GM19452 (cell line): ENCODE measurements around the gene MYLK.

Experiments used
- ATAC-seq: cut with Tn5 transposase; IDR thresholded peaks from one replicate; pipeline ENCODE4 v1.9.1; 2021; ENCODE audit not compliant: unreplicated experiment

MYLK gene

DNA sequence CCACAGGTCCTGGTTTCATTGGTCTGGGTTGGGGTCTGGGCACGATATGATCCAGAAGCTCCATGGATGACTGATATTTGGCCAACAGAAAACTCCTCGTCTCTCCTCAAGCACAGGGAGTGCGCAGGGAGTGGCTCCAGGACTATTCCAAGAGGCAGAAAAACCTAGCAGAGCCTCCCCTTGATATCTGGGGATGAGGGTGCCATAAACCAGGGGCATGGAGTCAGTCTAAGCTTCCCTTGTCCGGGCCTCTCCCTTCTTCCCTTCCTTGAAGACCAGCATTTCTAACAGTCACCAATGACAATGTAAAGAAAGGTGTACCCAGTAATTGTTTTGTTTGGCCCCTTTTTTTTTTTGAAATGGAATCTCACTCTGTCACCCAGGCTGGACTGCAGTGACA, 199.9 kb downstream of the MYLK start:
- ATAC-seq, result no peak

DNA sequence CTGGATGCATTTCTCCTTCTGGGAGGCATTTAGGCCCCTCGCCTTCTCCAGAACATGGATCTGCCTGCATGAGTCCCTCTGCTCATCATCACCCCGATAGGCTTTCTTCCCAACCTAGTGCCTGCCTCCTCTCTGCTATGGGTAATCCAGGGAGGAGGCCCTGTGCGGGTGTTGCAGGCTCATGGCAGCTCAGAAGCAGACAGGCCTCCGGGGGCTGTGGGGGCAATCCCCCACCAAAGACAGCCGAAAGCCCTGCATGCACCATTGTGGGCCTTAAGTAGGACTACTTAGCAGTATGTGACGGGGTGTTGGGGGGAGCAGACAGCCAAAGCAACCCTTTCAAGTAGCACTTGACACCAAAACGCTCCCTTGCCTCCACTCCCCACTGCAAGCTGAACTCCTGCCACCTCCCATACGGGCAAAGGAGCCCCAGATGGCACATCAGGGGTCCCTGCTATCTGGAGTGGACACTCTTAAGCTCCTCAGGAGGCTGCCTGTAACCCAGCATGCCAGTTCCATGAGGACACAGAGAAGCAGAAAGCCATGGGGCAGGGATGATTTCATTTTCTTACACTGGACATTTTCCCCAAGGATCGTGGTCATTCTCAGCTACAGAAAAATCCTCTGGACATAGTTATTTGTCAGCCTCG, 200.5 kb downstream of the MYLK start:
- no peak for ATAC-seq

DNA sequence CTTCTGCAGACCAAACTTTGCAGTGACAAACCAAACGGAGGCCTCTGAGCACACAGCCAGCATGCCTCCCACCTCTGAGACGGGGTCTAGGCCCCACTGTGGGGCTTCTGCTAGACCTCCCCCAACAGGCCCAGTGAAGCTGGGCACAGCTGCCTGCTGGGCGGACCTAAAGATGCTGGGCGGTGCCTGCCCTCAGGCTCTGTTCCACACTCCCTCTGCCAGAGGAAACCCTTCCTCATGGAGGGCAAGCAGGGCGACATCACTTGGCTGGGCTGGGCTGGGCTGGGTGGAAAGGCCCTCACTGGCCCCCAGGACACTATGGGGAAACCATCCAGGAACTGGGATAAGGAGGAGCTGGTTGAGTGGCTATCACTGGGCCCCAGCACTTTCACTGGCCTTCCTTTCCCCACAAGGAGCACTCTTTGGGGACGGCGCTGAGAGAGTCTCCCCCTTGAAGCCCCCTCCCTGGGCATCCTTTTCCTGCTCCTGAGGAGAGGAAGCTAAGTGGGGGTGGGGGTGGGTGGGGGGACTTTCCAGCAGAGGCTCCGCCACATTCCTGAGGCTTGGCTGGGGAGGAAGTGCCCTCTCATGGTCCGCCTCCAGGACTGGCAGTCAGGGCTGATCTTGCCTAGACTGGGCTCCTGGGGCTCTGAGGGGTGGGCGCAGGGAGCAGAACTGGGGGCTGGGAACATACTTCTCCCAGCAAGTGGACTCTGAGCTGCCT, 201.2 kb downstream of the MYLK start:
- no peak for ATAC-seq

DNA sequence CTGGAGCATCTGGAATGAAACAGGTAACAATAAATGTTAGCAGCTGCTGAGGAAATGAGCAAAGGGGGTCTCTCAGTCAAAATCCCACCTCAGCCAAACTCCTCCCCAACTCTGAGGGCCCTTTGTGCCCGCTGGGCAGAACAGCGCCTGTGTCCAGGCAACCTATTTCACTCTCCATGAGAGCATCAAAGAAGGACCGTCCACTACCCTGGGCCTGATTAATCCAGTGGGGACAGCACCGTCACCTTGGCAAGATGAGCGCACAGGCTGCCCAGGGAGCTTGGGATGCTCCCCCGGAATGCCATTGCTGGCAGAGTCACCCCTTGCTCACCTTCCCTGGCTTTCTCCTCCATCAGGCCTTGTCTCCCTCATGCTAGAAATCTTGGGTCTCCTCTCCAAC, 201.8 kb downstream of the MYLK start:
- ATAC-seq, result no peak

DNA sequence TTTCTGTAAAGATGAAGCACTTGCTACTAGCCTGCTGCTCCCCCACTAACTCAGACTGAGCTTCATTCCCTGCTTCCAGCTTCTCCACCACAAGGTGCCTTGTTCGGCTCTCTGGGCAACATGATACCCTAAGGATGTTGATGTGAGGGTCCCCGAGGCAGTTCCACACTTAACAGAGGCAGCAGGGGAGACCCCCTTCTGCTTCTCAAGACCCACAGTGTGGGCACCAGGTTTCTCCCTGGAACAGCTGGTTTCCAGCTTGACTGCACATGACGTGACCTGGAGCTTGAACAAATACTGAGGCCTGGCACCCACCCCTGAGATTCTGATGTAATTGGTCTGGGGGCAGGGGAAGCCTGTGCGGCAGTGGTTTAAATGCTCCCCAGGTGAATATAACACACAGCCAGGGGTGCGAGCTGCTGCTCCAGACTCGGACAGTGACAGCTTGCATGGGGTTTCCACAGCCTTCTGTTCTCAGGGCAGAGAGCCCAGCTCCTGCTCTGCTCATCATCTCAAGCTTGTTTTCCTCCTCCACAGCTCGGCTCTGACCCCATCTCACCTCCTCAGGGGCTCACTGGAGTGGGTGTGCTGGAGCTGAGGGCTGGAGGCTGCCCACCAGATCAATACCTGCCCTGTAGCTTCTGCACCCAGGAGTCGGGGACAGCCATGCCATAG, 204.3 kb downstream of the MYLK start:
- ATAC-seq, result no peak

DNA sequence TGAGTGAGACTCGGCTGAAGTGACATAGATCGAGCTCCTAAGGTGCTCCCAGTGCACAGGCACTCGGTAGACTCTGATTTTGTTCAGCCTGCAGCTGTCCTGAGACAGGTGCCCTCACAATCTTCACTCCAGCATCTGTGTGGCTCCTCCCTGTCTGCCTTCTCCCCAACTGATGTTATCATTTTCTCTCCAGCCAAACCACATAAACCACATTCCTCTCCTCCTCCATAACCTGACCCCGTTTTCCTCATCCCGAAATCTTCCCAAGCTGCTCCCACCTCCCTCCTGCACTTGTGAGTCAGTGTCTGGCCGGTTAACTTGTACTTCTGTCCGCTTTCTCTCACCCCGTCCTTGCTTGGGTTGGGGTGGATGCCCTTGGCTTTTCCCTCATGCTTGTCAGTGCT, 206.0 kb downstream of the MYLK start:
- ATAC-seq, result no peak

DNA sequence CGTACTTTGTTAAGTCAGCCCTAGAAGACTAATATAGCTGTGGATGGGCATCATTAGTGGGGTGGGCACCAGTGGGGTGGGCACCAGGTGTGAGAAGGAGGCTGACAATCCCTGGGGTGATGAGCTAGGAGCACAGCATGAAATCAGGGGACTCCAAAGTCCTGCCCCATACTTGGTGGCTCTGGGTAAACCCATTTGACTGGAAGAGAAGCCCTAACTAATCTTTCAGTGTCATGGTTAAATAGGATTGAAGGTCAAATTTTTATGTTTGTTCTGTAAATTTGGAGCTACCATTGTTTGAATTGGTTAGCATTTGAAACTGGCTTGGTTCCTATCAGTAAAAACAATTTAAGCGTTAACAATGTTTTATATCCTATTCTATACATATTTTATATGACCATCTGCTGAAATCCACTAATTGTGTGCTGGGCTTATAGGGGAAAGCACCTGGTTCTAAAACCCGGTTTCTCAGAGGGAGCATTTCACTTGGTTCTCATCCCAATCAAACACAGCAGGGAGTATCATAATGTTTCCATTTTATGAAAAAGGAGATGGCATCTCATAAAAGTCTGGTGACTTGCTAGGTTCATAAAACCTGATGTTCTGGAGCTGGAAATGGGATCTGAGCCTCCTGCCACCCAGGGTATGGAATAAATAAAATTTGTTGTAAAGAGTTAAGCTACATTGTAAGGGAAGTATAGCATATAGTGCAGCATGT, 211.5 kb downstream of the MYLK start:
- no peak for ATAC-seq

DNA sequence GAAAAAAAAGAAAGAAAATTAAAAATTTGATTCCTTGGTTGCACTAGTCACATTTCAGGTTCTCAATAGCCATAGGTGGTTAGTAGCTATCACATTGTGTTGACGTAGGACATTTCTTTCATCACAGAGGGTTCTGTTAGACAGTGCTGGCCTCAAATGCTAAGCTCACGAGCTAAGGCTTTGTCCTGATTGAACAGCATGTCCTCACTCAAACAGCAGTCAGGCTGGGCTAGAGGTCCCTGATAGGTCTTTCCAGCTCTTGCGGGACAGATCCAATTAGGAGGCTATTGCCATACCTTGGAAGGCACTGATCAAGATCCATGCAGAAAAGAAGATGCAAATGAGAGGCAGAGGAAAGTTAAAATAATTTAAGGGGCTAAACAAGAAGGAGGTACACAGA, 213.4 kb downstream of the MYLK start:
- no peak for ATAC-seq

DNA sequence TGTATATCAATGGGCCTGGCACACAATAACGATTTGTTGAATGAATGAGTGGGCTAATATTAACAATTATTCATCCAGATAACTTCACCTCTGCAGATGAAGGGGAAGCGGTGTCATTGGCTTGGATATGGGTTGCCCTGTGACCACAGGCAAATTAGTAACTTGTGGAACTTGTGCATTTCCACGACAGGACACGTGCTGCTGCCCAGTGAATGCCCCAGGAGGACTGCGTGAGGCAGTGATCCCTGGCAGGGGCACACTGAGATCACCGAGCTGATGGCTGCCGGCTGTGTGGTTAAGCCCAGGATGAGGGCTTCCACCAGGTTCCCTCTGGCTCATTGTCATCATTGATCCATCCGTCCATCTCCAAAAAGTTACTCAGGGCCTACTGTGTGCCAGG, 215.2 kb downstream of the MYLK start:
- no peak for ATAC-seq

DNA sequence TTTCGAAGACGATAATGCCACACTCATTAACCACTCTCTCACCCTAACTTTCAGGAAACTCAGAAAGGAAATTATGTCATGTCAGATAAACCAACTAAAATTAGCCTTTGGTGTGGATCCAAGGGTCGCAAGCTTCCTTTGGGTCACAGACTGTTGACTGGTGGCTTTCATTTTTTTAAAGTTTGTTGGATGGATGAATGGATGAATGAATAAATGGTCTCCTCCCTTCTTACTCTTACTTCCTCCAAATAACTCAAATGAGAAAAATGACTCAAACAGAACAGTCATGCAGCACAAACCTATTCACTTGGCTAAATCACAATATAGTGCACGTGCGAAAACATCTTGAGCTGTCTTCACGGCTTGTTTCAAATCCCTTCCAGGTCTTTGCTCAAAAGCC, 216.3 kb downstream of the MYLK start:
- no peak for ATAC-seq

DNA sequence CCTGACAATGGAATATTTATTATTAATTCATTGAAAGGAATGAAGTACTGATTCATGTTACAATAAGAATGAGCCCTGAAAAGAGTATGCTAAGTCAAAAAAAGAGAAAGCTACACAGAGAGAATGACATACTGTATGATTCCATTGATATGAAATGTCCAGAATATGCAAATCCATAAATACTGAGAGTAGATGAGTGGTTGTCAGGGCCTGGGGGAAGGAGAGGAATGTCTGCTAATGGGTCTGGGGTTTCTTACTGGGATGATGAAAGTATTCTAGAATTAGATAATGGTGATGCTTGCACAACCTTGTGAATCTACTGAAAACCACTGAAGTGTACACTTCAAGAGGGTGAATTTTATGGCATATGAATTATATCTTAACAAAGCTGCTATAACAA, 219.4 kb downstream of the MYLK start:
- ATAC-seq, result no peak

DNA sequence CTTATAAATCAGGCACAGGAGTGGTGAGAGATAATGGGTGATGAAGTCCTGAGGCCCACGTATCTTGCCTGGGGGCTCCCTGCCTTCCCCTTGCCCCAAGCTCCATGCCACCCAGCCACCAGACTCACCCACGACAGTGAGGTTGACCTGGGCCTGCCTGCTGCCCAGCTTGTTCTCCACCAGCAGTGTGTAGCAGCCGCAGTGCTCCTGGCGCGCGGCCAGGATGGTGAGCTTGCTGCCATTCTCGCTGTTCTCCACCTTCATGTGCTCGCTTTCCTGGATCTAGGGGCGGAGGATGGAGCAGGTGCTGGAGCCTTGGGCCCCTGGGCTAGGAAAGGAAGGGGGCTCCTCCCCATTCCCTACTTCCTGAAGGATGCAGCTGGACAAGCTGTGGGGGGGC, 220.2 kb downstream of the MYLK start:
- no peak for ATAC-seq

DNA sequence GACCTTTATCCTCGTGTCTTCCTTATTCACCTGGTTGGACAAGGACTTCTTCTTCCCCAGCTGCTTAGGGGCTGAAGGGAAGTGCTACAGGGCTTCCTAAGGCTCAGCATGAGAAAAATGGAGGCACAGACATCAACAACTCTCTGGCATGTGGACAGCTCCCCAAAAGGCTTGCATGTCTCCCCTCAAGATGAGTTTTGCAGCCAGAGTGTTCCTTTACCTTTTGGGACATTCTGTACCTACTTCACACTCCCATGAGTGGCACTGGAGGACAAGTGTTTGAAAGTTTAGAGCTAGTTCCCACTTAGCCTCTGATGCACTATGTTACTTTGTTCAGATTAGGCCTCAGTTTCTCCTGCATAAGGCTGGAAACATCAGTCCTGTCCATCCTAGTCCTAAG, 222.2 kb downstream of the MYLK start:
- ATAC-seq, result no peak

DNA sequence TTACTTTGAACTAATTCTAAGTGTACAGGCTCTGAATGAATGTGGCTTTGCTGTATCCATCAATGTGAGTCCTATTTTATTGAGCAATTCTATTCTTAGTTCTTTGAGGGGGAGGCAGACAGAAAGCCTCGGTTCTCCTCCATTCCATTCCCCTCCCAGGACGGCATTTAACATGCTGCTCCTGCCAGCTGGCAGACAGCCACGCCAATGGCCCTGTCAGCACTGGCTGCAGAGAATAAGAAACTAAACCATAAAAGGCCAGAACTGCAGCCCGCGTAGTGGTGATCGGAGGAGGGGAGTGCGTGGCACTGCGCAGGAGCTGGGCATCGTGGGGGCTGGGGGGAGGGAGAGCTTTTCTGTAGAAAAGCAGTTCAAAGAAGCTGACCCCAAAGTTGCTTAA, 223.2 kb downstream of the MYLK start:
- no peak for ATAC-seq

DNA sequence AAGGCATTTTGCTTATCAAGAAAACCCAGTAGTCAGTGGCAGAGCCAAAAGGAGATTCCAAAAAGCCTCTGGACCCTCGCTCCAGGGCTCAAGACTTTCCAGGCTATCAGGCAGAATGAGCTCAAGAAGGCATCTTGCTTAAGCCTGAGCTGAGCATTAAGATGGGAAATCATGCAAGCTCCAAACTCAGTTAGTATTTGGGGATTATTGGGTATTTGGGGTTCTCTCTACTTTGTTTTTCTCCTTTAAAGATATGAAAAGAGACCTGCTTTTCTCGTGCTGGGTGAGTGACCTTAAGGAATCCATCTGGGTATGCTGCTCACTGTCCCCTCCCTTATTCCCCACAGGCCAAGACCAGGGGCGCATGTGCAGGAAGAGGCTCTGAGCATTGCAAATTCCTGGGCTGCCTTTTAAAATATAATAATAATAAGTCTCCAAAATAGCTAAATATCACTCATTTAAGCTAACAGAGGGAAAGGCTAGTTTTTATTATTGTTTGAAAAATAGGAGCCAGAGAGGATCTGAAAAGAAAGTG, 223.9 kb downstream of the MYLK start:
- no peak for ATAC-seq

DNA sequence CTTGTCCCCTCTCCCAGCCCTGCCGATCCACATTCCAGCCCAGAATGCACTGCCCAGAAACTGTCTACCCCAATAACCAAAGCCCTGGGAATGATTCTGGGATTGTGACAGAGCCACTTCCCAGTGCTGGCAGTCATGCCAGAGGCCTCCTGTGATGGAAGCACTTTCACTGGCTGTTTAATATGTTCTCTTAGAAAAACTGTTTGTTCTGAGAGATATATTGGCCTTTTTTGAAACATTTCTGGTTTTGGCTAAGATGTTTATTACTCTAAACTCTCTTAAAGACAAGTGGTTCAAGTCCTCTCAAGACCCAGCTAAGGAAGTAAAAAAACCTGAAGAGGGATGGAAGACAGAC, 225.3 kb downstream of the MYLK start:
- ATAC-seq, result no peak

DNA sequence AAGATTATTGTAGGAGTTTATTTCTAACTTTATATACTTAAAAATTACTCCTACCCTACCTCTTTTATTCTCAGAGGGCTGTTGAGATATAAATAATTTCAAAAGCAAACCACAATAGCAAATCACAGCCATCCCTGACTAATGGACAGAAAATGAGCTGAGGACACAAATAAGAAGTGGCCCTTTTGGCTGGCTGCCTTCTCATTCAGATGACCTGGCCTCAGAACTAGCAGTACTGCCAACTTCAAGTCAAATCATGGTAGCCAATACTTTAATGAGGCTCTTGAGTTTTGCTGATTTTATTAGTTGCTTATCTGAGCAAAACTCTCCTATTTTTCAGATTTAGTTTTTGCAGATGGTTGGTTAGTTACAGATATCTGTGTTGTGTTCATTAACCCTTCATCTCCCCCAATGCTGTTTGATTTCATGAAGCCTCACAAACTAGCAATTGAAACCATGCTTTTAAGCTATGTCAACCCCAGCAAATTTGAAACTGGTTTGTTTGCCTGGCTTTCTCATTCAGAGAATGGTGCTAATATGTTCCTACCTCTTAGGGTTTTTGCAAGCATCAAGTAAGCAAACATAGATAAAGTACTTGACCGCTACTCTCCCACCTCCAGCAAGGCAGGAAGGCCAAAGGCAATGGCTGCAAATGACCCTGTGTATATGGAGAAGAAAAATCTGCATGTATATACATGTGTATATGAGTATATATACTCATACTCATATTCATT, 225.8 kb downstream of the MYLK start:
- ATAC-seq, result no peak

DNA sequence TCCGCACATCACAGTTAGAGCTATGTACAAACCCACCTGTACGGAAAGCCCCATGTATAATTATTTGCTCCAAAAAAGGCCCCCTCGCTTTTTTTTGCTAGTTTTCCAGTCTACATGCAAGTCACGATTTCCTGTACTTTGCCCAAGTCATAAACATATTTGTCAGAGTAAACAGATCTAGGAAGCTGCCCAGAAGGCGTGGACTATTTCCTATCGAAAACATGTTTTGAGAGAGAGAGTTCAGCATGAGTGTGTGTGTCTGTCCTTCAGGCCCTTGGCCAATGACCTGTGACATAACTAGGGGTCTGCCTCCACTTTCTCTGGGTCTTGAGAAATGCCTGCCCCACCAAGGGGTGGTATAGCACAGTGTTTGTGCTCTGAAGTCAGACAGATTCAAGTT, 226.6 kb downstream of the MYLK start:
- ATAC-seq, result no peak

DNA sequence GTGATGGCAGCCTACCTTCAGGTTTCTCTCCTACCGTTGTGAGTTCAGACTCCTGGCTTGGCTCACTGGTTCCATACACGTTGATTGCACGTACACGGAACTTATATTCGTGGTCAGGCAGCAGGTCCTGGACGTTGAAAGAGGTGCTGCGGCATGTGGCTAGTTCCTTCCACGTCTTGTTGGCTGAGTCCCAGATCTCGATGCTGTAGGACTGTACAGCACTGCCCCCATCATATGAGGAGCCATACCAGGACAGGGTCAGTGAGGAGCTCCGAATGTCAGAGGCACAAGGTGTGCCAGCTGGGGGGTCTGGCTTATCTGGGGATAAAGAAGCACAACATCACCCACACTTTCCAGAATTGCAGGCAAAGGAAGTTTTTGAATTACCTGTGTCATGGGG, 227.0 kb downstream of the MYLK start:
- ATAC-seq, result no peak

DNA sequence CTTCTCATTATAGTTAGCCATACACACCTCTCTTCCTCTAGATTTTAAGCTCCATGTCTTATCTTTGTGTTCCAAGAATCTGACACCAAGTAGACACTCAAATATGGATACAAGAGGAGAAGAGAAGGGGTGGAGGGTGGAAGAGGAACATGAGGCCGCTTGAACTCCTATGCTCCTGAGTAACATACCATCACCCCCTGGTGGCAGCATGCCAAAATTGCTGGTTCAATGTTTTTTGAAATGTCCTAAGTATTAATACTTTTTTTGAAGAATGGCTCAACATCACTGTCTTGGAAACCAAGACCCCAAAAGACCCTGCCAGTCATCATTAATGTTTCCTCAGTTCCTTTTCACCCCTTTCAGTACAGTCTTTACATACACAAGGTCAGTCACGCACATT, 227.4 kb downstream of the MYLK start:
- no peak for ATAC-seq

DNA sequence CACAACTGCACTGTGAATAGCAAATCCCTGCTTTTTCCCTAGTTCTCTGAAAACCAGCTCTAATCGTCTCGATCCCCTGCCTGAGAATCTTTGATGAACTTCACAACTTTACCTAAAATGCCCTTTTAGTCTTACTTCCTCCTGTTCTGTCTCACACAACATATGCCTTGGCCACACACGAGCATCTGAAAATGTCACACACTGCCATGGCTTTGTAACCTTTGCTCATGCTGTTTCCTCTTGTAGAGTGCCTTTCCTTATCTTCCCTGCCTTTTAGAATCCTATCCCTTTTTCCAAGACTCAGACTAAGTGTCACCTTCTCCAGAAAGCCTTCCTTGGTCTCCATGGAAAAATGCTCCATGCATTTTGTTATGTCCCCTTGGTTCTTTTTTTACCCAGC, 227.9 kb downstream of the MYLK start:
- ATAC-seq, result no peak
